Osteoblast (primary cell): Measurements from ENCODE around the gene GABRB3. TPM values are rescaled to one million over a fixed set of nuclear protein-coding genes. Genes with fewer than 3 reads are reported as not detected.

Source experiments
- DNase-seq: peaks from one replicate; pipeline ENCODE4 v3.0.0; 2011; ENCODE audit warnings: low spot score, mixed read lengths; ENCODE audit not compliant: insufficient read length; ENCODE audit errors: missing footprints
- H2AFZ ChIP-seq: 2 replicates; pipeline ENCODE4 v1.6.0; 2011; ENCODE audit warnings: mild to moderate bottlenecking, low read length
- H3K27ac ChIP-seq: 2 replicates; pipeline ENCODE4 v1.5.1; 2011; ENCODE audit warnings: mild to moderate bottlenecking, low read depth, low read length, moderate library complexity
- H3K27me3 ChIP-seq: 2 replicates; pipeline ENCODE4 v1.6.0; 2012; ENCODE audit warnings: mild to moderate bottlenecking, control low read depth, inconsistent platforms, low read length, moderate library complexity; ENCODE audit not compliant: insufficient read depth
- H3K36me3 ChIP-seq: 2 replicates; pipeline ENCODE4 v1.5.1; 2011; ENCODE audit warnings: mild to moderate bottlenecking, low read length, control low read depth, moderate library complexity; ENCODE audit not compliant: insufficient read depth
- H3K4me1 ChIP-seq: 2 replicates; pipeline ENCODE4 v1.5.1; 2011; ENCODE audit warnings: mild to moderate bottlenecking, low read length, control low read depth, moderate library complexity; ENCODE audit not compliant: insufficient read depth
- H3K4me2 ChIP-seq: 2 replicates; pipeline ENCODE4 v1.6.0; 2011; ENCODE audit warnings: mild to moderate bottlenecking, low read length; ENCODE audit not compliant: insufficient read depth
- H3K4me3 ChIP-seq: fragments of 200-600 bp; sonication (generic); 3 replicates; pipeline ENCODE4 v1.5.1; 2012; ENCODE audit warnings: mild to moderate bottlenecking, low read length, inconsistent platforms; ENCODE audit not compliant: insufficient read depth
- H3K79me2 ChIP-seq: 2 replicates; pipeline ENCODE4 v1.6.0; 2012; ENCODE audit warnings: mild to moderate bottlenecking, low read length, control low read depth, inconsistent platforms; ENCODE audit not compliant: insufficient read depth
- H3K9me3 ChIP-seq: 2 replicates; pipeline ENCODE4 v1.5.1; 2011; ENCODE audit warnings: low read depth, low read length, control low read depth
- H4K20me1 ChIP-seq: 2 replicates; pipeline ENCODE4 v1.6.0; 2012; ENCODE audit warnings: mild to moderate bottlenecking, low read length, control low read depth; ENCODE audit not compliant: insufficient read depth
- total RNA-seq: library from RNA; depleted of rRNA; stranded (reverse); fragments of >200 nt; gene quantifications from 2 replicates; pipeline ENCODE4 v1.2.3, GENCODE V29; 2012
- TF ChIP-seq, protein P1 (sequence below): IDR thresholded peaks from 2 replicates; pipeline ENCODE4 v1.5.1; 2011; ENCODE audit warnings: mild to moderate bottlenecking, low read depth, low read length, moderate library complexity; ENCODE audit errors: extremely low read depth

GABRB3 gene
- total RNA-seq, 1 donor = under 0.01 TPM

DNA sequence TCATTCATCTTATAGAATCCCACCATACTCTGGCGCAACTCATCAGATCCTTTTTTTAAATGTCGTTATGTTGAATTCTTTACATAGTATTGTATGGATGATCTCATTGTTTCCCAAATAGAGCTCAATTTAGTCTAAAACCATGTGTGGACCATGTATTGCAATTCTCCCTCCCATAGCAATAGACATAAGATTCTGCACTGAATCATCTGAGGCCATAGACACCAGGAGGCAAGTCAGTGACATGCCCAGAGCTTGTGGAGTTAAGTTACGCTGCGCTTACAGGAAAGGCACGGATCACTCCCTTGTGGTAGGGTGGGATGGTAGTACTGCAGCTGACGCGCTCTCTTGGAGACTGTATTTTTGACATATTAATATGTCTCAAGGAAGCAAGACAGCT is 211.0 kb downstream of the GABRB3 start:
- Histone ChIP-seq H3K4me1 (no peaks in the 10 kb centered on the region), H3K27me3 (no peaks in the 10 kb centered on the region), H3K36me3 (no peaks in the 10 kb centered on the region), H3K79me2 (no peaks in the 10 kb centered on the region), H3K4me2 (no peak overlapping the region), H4K20me1 (no peaks in the 10 kb centered on the region), H2AFZ (no peak overlapping the region), H3K4me3 (no peak overlapping the region), H3K9me3 (peaks cover 6% of the 10 kb centered on the region), H3K27ac (no peak overlapping the region)
- TF ChIP-seq, protein P1, sequence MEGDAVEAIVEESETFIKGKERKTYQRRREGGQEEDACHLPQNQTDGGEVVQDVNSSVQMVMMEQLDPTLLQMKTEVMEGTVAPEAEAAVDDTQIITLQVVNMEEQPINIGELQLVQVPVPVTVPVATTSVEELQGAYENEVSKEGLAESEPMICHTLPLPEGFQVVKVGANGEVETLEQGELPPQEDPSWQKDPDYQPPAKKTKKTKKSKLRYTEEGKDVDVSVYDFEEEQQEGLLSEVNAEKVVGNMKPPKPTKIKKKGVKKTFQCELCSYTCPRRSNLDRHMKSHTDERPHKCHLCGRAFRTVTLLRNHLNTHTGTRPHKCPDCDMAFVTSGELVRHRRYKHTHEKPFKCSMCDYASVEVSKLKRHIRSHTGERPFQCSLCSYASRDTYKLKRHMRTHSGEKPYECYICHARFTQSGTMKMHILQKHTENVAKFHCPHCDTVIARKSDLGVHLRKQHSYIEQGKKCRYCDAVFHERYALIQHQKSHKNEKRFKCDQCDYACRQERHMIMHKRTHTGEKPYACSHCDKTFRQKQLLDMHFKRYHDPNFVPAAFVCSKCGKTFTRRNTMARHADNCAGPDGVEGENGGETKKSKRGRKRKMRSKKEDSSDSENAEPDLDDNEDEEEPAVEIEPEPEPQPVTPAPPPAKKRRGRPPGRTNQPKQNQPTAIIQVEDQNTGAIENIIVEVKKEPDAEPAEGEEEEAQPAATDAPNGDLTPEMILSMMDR = no peak
- DNase-seq = no peak

DNA sequence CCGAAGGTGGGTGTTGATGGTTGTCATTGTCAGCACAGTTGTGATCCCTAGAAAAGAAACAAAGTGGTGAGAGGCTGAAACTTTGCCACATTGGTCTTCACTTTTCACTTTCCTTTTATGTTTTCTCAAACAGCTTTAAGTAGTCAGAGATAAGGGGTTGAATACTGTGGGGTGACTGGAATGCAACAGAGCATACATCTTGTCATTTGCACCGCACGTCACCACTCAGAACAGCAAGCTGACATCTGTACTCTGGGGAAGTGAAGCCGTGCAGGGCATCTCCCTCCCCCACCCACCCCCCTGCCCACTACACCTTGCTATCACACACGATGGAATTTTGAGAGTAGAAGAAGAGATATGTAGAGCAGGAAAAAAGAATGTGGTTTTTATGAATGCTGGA is 211.7 kb downstream of the GABRB3 start:
- H3K79me2 ChIP-seq = no peaks in the 10 kb centered on the region
- no peak overlapping the region for H3K4me3 ChIP-seq
- no peak overlapping the region for H2AFZ ChIP-seq
- H3K4me2 ChIP-seq = no peak overlapping the region
- H3K36me3 ChIP-seq = no peaks in the 10 kb centered on the region
- TF ChIP-seq, protein P1 = no peak
- no peaks in the 10 kb centered on the region for H3K4me1 ChIP-seq
- no peaks in the 10 kb centered on the region for H4K20me1 ChIP-seq
- no peaks in the 10 kb centered on the region for H3K27me3 ChIP-seq
- H3K9me3 ChIP-seq = peaks cover 6% of the 10 kb centered on the region
- DNase-seq = no peak
- no peak overlapping the region for H3K27ac ChIP-seq

DNA sequence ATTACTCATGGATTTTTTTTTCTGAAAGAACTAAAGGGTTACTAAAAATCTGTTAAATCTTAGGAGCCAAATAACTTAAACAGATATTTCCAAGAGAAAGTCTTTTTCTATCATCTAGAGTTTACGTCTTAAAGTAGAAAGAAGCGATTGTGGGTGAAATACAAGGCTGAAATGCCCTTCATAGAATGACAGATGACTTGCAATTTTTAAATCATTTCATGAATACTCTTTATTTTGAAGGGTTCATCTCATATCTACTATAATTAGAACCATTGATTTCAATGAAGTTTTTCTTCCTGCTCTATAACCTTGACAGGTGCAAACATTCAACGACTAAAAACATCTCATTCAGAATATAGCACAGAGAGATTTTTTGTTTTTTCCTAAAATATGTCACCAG is 217.0 kb downstream of the GABRB3 start:
- TF ChIP-seq, protein P1 = no peak
- Histone ChIP-seq H3K4me2 (no peak overlapping the region), H2AFZ (no peak overlapping the region), H3K36me3 (no peaks in the 10 kb centered on the region), H4K20me1 (no peaks in the 10 kb centered on the region), H3K79me2 (no peaks in the 10 kb centered on the region), H3K27me3 (no peaks in the 10 kb centered on the region), H3K27ac (no peak overlapping the region), H3K4me3 (no peak overlapping the region), H3K4me1 (no peaks in the 10 kb centered on the region), H3K9me3 (peaks cover 4% of the 10 kb centered on the region)
- no peak for DNase-seq

DNA sequence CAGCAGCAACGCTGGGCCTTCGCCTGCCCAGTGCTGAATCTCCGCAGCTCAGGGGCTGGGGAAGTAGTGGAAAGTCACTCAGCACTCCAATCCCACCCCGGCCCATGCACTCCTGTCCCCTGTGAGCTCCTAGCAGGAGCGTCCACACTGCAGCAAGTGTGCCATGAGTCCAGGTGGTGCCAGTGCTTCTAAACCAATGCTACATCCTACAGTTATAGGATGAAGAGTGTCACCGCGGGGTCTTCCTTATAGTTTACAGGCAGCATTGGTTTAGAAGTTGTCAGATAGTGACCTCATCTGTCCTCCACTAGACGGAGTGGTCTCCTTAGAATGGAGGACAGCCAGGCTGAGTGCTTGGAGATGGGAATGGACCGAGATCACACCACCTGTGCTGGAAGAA is 221.4 kb downstream of the GABRB3 start:
- Histone ChIP-seq H3K4me2 (no peak overlapping the region), H3K27ac (no peak overlapping the region), H3K4me1 (no peaks in the 10 kb centered on the region), H3K9me3 (peaks cover 8% of the 10 kb centered on the region), H3K27me3 (no peaks in the 10 kb centered on the region), H2AFZ (no peak overlapping the region), H3K4me3 (no peak overlapping the region), H3K79me2 (no peaks in the 10 kb centered on the region), H3K36me3 (no peaks in the 10 kb centered on the region), H4K20me1 (no peaks in the 10 kb centered on the region)
- TF ChIP-seq, protein P1 = no peak
- no peak for DNase-seq
